ENCODE measurements around the gene PPTC7.

DNA sequence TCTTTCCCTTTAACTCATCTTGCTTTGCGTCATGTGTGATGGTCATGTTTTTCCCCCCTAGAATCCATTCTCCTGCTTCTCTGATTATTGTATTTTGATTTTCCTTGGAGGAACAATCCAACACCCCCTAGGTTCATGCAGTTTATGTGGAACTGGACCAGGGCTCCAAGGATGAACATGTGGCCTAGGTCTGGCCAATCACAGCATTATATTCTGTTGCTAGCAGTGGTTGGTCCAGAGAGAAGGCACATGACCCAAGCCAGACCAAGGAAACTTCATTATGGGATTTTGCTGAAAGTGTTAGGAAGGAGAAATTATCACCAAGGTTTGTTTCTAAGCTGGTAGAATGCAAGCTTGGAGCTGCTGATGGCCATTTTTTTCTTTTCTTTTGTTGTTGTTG lies 6.9 kb upstream of the PPTC7 start:
- TF ChIP-seq EP300 (IDR thresholded peaks at IDR 0.05; ENCODE audit: low read depth), result no peak
- TF ChIP-seq, protein P1, sequence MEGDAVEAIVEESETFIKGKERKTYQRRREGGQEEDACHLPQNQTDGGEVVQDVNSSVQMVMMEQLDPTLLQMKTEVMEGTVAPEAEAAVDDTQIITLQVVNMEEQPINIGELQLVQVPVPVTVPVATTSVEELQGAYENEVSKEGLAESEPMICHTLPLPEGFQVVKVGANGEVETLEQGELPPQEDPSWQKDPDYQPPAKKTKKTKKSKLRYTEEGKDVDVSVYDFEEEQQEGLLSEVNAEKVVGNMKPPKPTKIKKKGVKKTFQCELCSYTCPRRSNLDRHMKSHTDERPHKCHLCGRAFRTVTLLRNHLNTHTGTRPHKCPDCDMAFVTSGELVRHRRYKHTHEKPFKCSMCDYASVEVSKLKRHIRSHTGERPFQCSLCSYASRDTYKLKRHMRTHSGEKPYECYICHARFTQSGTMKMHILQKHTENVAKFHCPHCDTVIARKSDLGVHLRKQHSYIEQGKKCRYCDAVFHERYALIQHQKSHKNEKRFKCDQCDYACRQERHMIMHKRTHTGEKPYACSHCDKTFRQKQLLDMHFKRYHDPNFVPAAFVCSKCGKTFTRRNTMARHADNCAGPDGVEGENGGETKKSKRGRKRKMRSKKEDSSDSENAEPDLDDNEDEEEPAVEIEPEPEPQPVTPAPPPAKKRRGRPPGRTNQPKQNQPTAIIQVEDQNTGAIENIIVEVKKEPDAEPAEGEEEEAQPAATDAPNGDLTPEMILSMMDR (IDR thresholded peaks at IDR 0.05), result no peak
- TF ChIP-seq POLR2AphosphoS5 (IDR thresholded peaks at IDR 0.05), result no peak

Measured in transverse colon (tissue), 4 donors.